ENCODE data around the gene FGGY.

The FGGY gene

DNA sequence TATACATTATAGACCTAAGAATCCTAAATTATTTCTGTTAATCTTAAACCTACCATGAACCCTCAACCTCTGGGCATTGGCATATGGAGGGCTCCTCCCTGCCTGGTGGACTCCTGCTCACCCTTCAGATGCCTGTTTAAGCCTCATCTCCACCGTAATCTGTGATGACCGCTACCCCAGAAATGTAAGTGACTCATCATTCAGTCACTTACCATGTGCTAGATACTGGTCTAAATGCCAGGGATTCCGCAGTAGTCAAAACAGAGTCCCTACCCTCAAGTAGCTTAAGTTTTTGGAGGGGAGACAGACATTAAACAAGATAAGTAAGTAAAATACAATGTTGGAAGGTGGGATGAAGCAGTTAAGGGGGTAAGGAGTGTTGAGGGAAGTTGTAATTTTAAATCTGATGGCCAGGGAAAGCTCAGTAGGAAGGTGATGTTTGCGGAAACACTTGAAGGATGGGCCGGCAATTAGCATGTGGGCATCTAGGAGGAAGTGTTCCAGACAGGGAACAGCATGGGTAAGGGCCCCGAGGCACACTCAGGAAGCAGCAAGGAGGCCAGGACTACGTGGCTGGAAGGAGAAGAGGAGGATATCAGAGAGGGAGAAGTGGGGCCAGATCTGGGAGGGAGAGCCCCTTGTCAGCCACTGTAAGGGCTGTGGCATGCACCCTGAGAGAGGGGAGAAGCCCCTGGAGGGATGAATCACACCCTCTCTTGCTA lies 376.1 kb downstream of the FGGY start:
- no peak for TF ChIP-seq CTCF (conservative IDR thresholded peaks at IDR 0.05; ENCODE audit: low read length)
- peak; percentile 71 for DNase-seq (ENCODE audit: low read depth)
- H3K4me3 ChIP-seq (ENCODE audit: low read length) = no peak overlapping the region

DNA sequence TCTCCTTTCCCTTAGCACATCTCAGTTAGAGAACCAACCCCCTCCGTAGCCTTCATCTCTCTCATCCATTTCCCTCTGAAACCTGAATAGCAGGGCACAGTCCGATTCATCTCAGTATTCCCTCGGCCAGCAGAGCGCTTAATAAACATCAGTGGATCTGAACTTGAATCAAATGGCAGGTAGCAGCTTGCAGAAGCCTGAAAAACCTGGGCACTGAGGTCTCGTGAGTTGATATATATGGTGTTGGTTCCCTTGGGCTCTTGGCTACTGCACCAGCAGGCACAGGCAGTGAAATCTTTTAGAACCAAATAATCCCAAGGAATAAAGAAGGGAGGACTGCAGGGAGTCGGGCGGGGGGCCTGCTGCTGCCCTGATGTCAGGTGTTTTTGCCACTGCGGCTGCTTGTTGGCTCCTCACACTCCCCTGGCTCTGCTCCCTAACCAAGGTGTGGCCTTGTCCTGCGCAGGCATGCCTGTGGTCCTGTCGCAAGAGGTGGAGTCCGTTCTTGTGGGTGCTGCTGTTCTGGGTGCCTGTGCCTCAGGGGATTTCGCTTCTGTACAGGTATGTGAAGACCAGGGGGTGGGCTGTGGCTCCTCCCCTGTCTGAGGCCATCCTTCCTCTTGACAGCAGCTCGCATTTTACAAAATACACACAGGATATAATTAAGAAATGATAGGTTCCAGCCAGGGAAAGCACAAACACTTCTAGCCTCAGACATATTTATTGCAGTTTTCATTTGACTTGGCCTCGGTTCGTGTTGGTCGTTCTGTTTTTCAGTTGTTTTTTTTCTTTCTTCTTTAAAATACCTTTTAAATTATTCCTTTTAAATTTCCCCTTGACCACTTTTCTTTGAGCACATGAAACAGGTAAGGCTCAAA lies 376.9 kb downstream of the FGGY start:
- no peak for TF ChIP-seq CTCF (conservative IDR thresholded peaks at IDR 0.05; ENCODE audit: low read length)
- H3K4me3 ChIP-seq (ENCODE audit: low read length) = no peak overlapping the region
- no peak for DNase-seq (ENCODE audit: low read depth)

DNA sequence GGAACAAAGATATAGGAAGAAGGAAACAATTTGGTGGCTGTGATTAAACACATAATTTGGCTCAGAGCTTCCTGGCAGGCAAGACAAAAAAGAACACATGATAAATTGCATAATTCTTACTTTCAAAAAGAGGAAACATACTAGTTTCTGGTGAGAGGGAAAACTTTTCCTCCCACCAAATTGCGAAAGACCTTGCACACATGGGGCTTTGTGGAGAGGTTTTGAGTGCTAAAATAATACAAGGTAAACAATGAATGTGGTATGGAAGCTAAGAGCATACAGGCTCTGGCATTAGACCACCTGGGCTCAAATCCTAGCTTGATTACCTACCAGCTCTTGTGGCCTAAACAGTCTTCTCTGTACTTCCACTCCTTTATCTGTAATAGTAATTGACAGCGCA lies 377.7 kb downstream of the FGGY start:
- no peak for TF ChIP-seq CTCF (conservative IDR thresholded peaks at IDR 0.05; ENCODE audit: low read length)
- DNase-seq (ENCODE audit: low read depth) = peak; percentile 78
- H3K4me3 ChIP-seq (ENCODE audit: low read length) = no peak overlapping the region

DNA sequence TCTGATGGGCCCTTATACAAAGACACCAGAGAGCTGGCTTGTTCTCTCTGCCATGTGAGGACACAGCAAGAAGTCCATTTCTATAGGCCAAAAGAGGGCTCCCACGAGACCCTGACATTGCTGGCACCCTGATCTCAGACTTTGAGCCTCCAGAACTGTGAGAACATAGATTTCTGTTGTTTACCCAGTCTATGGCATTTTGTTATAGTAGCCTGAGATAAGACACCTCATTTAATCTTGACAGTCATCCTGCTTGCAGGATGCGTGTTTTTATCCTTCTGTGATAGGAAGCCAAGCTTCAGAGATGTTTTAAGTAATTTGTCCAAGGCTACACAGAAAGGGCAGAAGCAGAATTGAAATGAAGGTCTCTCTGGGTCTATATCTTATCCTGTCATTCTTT lies 379.0 kb downstream of the FGGY start:
- no peak for TF ChIP-seq CTCF (conservative IDR thresholded peaks at IDR 0.05; ENCODE audit: low read length)
- DNase-seq (ENCODE audit: low read depth) = no peak
- no peak overlapping the region for H3K4me3 ChIP-seq (ENCODE audit: low read length)

DNA sequence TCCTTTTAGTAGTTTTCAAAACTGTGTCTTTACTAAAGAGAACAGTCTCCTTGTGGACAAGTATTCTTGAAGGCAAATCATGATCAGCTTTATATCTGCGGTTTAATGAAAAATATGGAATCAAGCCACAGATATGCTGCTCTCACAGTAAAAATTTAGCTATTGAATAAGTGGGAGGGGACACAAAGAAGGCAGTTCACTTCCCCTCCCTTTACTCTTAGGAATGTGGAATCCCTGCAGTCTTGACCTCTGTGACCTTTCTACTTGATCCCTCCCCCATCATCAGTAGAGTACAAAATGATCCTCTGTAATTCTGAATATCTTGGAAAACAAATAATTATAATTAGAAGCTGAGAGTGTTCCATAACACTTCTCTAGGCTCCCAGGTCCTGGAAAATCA lies 381.1 kb downstream of the FGGY start:
- no peak overlapping the region for H3K4me3 ChIP-seq (ENCODE audit: low read length)
- no peak for TF ChIP-seq CTCF (conservative IDR thresholded peaks at IDR 0.05; ENCODE audit: low read length)
- no peak for DNase-seq (ENCODE audit: low read depth)

- no peak overlapping the region for H3K4me3 ChIP-seq (ENCODE audit: low read length)
- peak; percentile 98 for DNase-seq (ENCODE audit: low read depth)
- no peak for TF ChIP-seq CTCF (conservative IDR thresholded peaks at IDR 0.05; ENCODE audit: low read length)
Measured at GRCh38 chr1:59678493-59679228, 381.8 kb downstream of the FGGY start.

All from AG10803 (cell line).